SK-N-SH (cell line): ENCODE data around the gene UBE2R2. TPM values are rescaled to one million over a fixed set of nuclear protein-coding genes. Genes with fewer than 3 reads are reported as not detected.
A peak's percentile ranks its signal among the peaks of the same experiment; 100 is the strongest.

ENCODE experiments used
- CTCF ChIA-PET: fragments of 300-600, 350-600 bp; formaldehyde crosslinking; extraction: SDS; loops from one replicate; lab custom pipeline; 2021; lab: Yijun Ruan, JAX
- POLR2A ChIA-PET: fragments of 350-600 bp; sonication (Branson Sonifier 250); formaldehyde crosslinking; extraction: SDS; loops from one replicate; lab custom pipeline; 2020; ENCODE audit warnings: antibody characterized with exemption, inconsistent platforms; lab: Yijun Ruan, JAX
- DNase-seq: peaks from one replicate; pipeline ENCODE4 v3.0.0; 2012
- H2AFZ ChIP-seq: fragments of 200-600 bp; sonication (generic); 2 replicates; pipeline ENCODE4 v1.8.1; 2016; ENCODE audit warnings: antibody characterized with exemption, mild to moderate bottlenecking, low read depth
- H3F3A ChIP-seq: fragments of 200-600 bp; sonication (generic); replicated peaks from 2 replicates; pipeline ENCODE3; 2016; ENCODE audit warnings: antibody characterized with exemption, mild to moderate bottlenecking; ENCODE audit not compliant: insufficient read depth
- H3K27ac ChIP-seq, 2 experiments: fragments of 200-500 bp in 1 of 2; fragments of 200-600 bp in 1 of 2; sonication (Bioruptor generic) in 1 of 2; sonication (generic), shearing (Covaris generic) in 1 of 2; 2 replicates each; pipeline versions ENCODE4 v1.5.1 to v1.6.1; 2014 to 2016; ENCODE audit warnings: low read depth in 2 of 2, inconsistent platforms in 1 of 2, low read length in 1 of 2, mild to moderate bottlenecking in 1 of 2, mixed read lengths in 1 of 2
- H3K27me3 ChIP-seq: fragments of 200-600 bp; sonication (generic), shearing (Covaris generic); 2 replicates; pipeline ENCODE4 v1.6.1; 2016; ENCODE audit warnings: mixed run types; ENCODE audit not compliant: insufficient read depth
- H3K36me3 ChIP-seq, 2 experiments: fragments of 200-500 bp in 1 of 2; fragments of 200-600 bp in 1 of 2; sonication (Bioruptor generic) in 1 of 2; sonication (generic) in 1 of 2; replicated peaks in 1 of 2; 2 replicates each; pipeline versions ENCODE3 to v1.5.1; 2014 to 2016; ENCODE audit warnings: low read length in 1 of 2, mild to moderate bottlenecking in 1 of 2; ENCODE audit not compliant: insufficient read depth in 2 of 2, control insufficient read depth in 1 of 2
- H3K4me1 ChIP-seq, 2 experiments: fragments of 200-500 bp in 1 of 2; fragments of 200-600 bp in 1 of 2; sonication (Bioruptor generic) in 1 of 2; sonication (generic), shearing (Covaris generic) in 1 of 2; 2 replicates each; pipeline versions ENCODE4 v1.5.1 to v1.6.1; 2014 to 2016; ENCODE audit warnings: low read depth in 1 of 2, low read length in 1 of 2, mixed run types in 1 of 2; ENCODE audit not compliant: insufficient read depth in 2 of 2, control insufficient read depth in 1 of 2
- H3K4me2 ChIP-seq: fragments of 200-600 bp; sonication (generic), shearing (Covaris generic); 2 replicates; pipeline ENCODE4 v1.6.1; 2017; ENCODE audit warnings: mixed run types
- H3K4me3 ChIP-seq, 2 experiments: fragments of 200-500 bp in 1 of 2; fragments of 200-600 bp in 1 of 2; sonication (Bioruptor generic) in 1 of 2; sonication (generic), shearing (Covaris generic) in 1 of 2; 2 replicates each; pipeline versions ENCODE4 v1.5.1 to v1.8.1; 2014 to 2016; ENCODE audit warnings: low read depth in 2 of 2, inconsistent platforms in 1 of 2, low read length in 1 of 2, mild to moderate bottlenecking in 1 of 2, mixed read lengths in 1 of 2, moderate library complexity in 1 of 2
- H3K79me2 ChIP-seq: fragments of 200-600 bp; sonication (generic); 2 replicates; pipeline ENCODE4 v1.8.1; 2017; ENCODE audit warnings: mild to moderate bottlenecking; ENCODE audit not compliant: insufficient read depth
- H3K9ac ChIP-seq: fragments of 200-600 bp; sonication (generic); 2 replicates; pipeline ENCODE4 v1.6.1; 2017; ENCODE audit warnings: mixed run types
- H3K9me2 ChIP-seq: fragments of 200-600 bp; sonication (generic); 2 replicates; pipeline ENCODE4 v1.6.1; 2017; ENCODE audit warnings: mixed run types
- H3K9me3 ChIP-seq: fragments of 200-600 bp; sonication (generic); 2 replicates; pipeline ENCODE4 v1.6.1; 2017; ENCODE audit warnings: mixed run types, mild to moderate bottlenecking, moderate library complexity
- H4K20me1 ChIP-seq: fragments of 200-600 bp; sonication (generic); 2 replicates; pipeline ENCODE4 v1.6.1; 2017; ENCODE audit warnings: mild to moderate bottlenecking, mixed run types; ENCODE audit not compliant: insufficient read depth
- CTCF ChIP-seq: fragments of 200-600 bp; sonication (generic); IDR thresholded peaks from 2 replicates; pipeline ENCODE4 v1.6.1; 2017; ENCODE audit warnings: antibody characterized with exemption, mild to moderate bottlenecking, moderate library complexity
- FOSL2 ChIP-seq: IDR thresholded peaks from 2 replicates; pipeline ENCODE4 v1.4.0; 2012; ENCODE audit warnings: low read depth, mild to moderate bottlenecking, moderate library complexity, borderline replicate concordance
- FOXM1 ChIP-seq: IDR thresholded peaks from 2 replicates; pipeline ENCODE4 v1.4.0; 2012; ENCODE audit warnings: low read depth, mild to moderate bottlenecking
- IRF3 ChIP-seq: fragments of 150-350 bp; IDR thresholded peaks from 2 replicates; pipeline ENCODE4 v1.6.1; 2016; ENCODE audit warnings: mild to moderate bottlenecking, low read depth, low read length
- MEF2A ChIP-seq: IDR thresholded peaks from 2 replicates; pipeline ENCODE4 v1.4.0; 2012; ENCODE audit warnings: low read depth, borderline replicate concordance
- POLR2AphosphoS5 ChIP-seq: IDR thresholded peaks from 2 replicates; pipeline ENCODE4 v1.6.1; 2012; ENCODE audit warnings: low read depth, low read length
- RAD21 ChIP-seq: IDR thresholded peaks from 2 replicates; pipeline ENCODE4 v1.6.1; 2012; ENCODE audit warnings: mild to moderate bottlenecking, low read length
- REST ChIP-seq: IDR thresholded peaks from 2 replicates; pipeline ENCODE4 v1.6.1; 2012; ENCODE audit warnings: mild to moderate bottlenecking, low read depth, low read length, moderate library complexity
- RFX5 ChIP-seq: IDR thresholded peaks from 2 replicates; pipeline ENCODE4 v1.6.1; 2012; ENCODE audit warnings: mild to moderate bottlenecking, improper control_type of control experiment, low read length
- SMC3 ChIP-seq: IDR thresholded peaks from 2 replicates; pipeline ENCODE4 v1.6.1; 2012; ENCODE audit warnings: low read depth, low read length, improper control_type of control experiment
- TAF1 ChIP-seq: IDR thresholded peaks from 2 replicates; pipeline ENCODE4 v1.6.1; 2012; ENCODE audit warnings: low read depth, mild to moderate bottlenecking, low read length, moderate library complexity, borderline replicate concordance
- TCF12 ChIP-seq: IDR thresholded peaks from 2 replicates; pipeline ENCODE4 v1.4.0; 2012
- WGBS: methylation state at CpG from one replicate; pipeline ENCODE4 v1.1.6; 2017; ENCODE audit warnings: low lambda C conversion rate; 5-methylcytosine and 5-hydroxymethylcytosine counted together
- polyA plus RNA-seq, 3 experiments: library from polyadenylated mRNA; depleted of rRNA; stranded (reverse); fragments of >200 nt; gene quantifications; 2 replicates each; pipeline ENCODE4 v1.2.3, GENCODE V29; 2012

Gene UBE2R2
- polyA plus RNA-seq, 1 of the 3 experiments (the other 2 are of a cell fraction): 19.7 TPM

GRCh38 chr9:33813712-33814641 is 3.0 kb upstream of the UBE2R2 start:
- H3K27ac ChIP-seq: peak overlapping the region in 1 of 2 experiments; percentile 63; a peak in 2 of 4 replicates
- H3K4me1 ChIP-seq: peaks cover 0 to 5% of the 10 kb centered on the region in 2 experiments; a peak in 2 of 4 replicates
- WGBS: 85% methylated on average over 8 of the region's 8 CpGs
- DNase-seq: peak; percentile 41
- peaks cover 17% of the 10 kb centered on the region for H3K79me2 ChIP-seq
- H3F3A ChIP-seq: peaks cover 21% of the 10 kb centered on the region
- no peaks in the 10 kb centered on the region for H3K36me3 ChIP-seq
- no peak overlapping the region for H2AFZ ChIP-seq
- peaks cover 7% of the 10 kb centered on the region for H4K20me1 ChIP-seq
- CTCF ChIA-PET: interaction anchor here (0.6 to 6.6 kb wide), 50 partner anchors 8 to 790 kb away, joined by 3 to 57 read pairs (median 4); partner anchors contain the start of gene PRSS3
- peak overlapping the region; percentile 29; the same call in 1 of the 2 replicates for H3K4me2 ChIP-seq
- no peaks in the 10 kb centered on the region for H3K27me3 ChIP-seq
- no peak overlapping the region for H3K4me3 ChIP-seq
- no peaks in the 10 kb centered on the region for H3K9me2 ChIP-seq
- no peak overlapping the region for H3K9ac ChIP-seq
- TF ChIP-seq TCF12: no peak
- no peak for TF ChIP-seq MEF2A
- peak; percentile 67 for TF ChIP-seq CTCF
- TF ChIP-seq POLR2AphosphoS5: no peak
- TF ChIP-seq TAF1: no peak
- peak; percentile 65 for TF ChIP-seq RAD21
- TF ChIP-seq FOXM1: peak; percentile 78
- TF ChIP-seq SMC3: peak; percentile 51
- 0 out of 2 replicates have a peak, but pooled peaks have one; percentile 12 for TF ChIP-seq FOSL2
- no peak for TF ChIP-seq RFX5
- TF ChIP-seq IRF3: no peak
- TF ChIP-seq REST: no peak
- H3K9me3 ChIP-seq: no peaks in the 10 kb centered on the region
- POLR2A ChIA-PET: interaction anchor here (0.5 to 0.6 kb wide), 2 partner anchors 80 to 89 kb away, joined by 3 to 4 read pairs; no protein-coding TSS in a partner anchor
